Measurements from ENCODE around the gene ILDR1.
"Not testable (repeated sequence)": the region's sequence is repeated elsewhere in the genome, so short reads cannot be mapped to it uniquely, and the experiment has no call there.

Gene ILDR1

GRCh38 chr3:121943431-121943830, 78.6 kb downstream of the ILDR1 start:
- H3K4me3 ChIP-seq (ENCODE audit: low read length) = no peak overlapping the region
- no peaks in the 10 kb centered on the region for H3K4me1 ChIP-seq (ENCODE audit: insufficient read depth, low read length)
- H3K27me3 ChIP-seq (ENCODE audit: insufficient read depth, low read length) = no peaks in the 10 kb centered on the region
- no peak overlapping the region for H2AFZ ChIP-seq (ENCODE audit: low read depth, low read length)
- H3K36me3 ChIP-seq (ENCODE audit: insufficient read depth, low read length) = peaks cover 2% of the 10 kb centered on the region
- no peaks in the 10 kb centered on the region for H3K9me3 ChIP-seq (ENCODE audit: low read length)

GRCh38 chr3:121942116-121942786, 79.8 kb downstream of the ILDR1 start:
- Histone ChIP-seq H3K27me3 (ENCODE audit: insufficient read depth, low read length) (no peaks in the 10 kb centered on the region), H3K4me3 (ENCODE audit: low read length) (no peak overlapping the region), H2AFZ (ENCODE audit: low read depth, low read length) (no peak overlapping the region)

GRCh38 chr3:121941592-121941991, 80.5 kb downstream of the ILDR1 start:
- H3K4me1 ChIP-seq (ENCODE audit: insufficient read depth, low read length) = no peaks in the 10 kb centered on the region
- H3K4me3 ChIP-seq (ENCODE audit: low read length) = no peak overlapping the region
- H3K9me3 ChIP-seq (ENCODE audit: low read length) = no peaks in the 10 kb centered on the region
- H3K36me3 ChIP-seq (ENCODE audit: insufficient read depth, low read length) = peaks cover 2% of the 10 kb centered on the region
- H2AFZ ChIP-seq (ENCODE audit: low read depth, low read length) = no peak overlapping the region
- H3K27me3 ChIP-seq (ENCODE audit: insufficient read depth, low read length) = no peaks in the 10 kb centered on the region

More at GRCh38 chr3:121942116-121942786, 79.8 kb downstream of the ILDR1 start:
- Histone ChIP-seq H3K9me3 (ENCODE audit: low read length) (no peaks in the 10 kb centered on the region), H3K36me3 (ENCODE audit: insufficient read depth, low read length) (peaks cover 2% of the 10 kb centered on the region), H3K4me1 (ENCODE audit: insufficient read depth, low read length) (no peaks in the 10 kb centered on the region)

GRCh38 chr3:121938141-121938855, 83.7 kb downstream of the ILDR1 start:
- not testable (repeated sequence) for H2AFZ ChIP-seq (ENCODE audit: low read depth, low read length); H3K4me3 ChIP-seq (ENCODE audit: low read length); H3K4me1 ChIP-seq (ENCODE audit: insufficient read depth, low read length); H3K9me3 ChIP-seq (ENCODE audit: low read length); H3K27me3 ChIP-seq (ENCODE audit: insufficient read depth, low read length); H3K36me3 ChIP-seq (ENCODE audit: insufficient read depth, low read length)

Measured in neuron (in vitro differentiated cells).